Activated CD4-positive, alpha-beta memory T cell treated with anti-CD3 and anti-CD28 coated beads, Interleukin-2, amount 10 ng/mL, durations not matched to agents 7 days and 5 days (primary cell): ENCODE measurements around the gene TSKU. TPM values are rescaled to one million over a fixed set of nuclear protein-coding genes. Genes with fewer than 3 reads are reported as not detected.
"Not testable (repeated sequence)": the region's sequence is repeated elsewhere in the genome, so short reads cannot be mapped to it uniquely, and the experiment has no call there.

Experiments
- CTCF ChIA-PET: fragments of 350-600 bp; sonication (Branson Sonifier 250); formaldehyde crosslinking; loops from one replicate; lab custom pipeline; 2021; ENCODE audit warnings: antibody characterized with exemption, inconsistent platforms; lab: Charles Lee
- POLR2A ChIA-PET: fragments of 350-600 bp; sonication (Branson Sonifier 250); formaldehyde crosslinking; loops from one replicate; lab custom pipeline; 2021; ENCODE audit warnings: antibody characterized with exemption; lab: Charles Lee
- DNase-seq: peaks from one replicate; pipeline ENCODE4 v3.0.0-alpha.2; 2020
- H3K27ac Mint-ChIP-seq: one replicate; pipeline ENCODE4 v1.8.0; 2021; ENCODE audit warnings: mild to moderate bottlenecking, mixed read lengths
- H3K27me3 Mint-ChIP-seq: one replicate; pipeline ENCODE4 v1.8.0; 2021; ENCODE audit warnings: mixed read lengths
- H3K36me3 Mint-ChIP-seq: one replicate; pipeline ENCODE4 v1.8.0; 2021; ENCODE audit warnings: low read depth, mixed read lengths
- H3K4me1 Mint-ChIP-seq: one replicate; pipeline ENCODE4 v1.8.0; 2021; ENCODE audit warnings: mixed read lengths
- H3K4me3 Mint-ChIP-seq: one replicate; pipeline ENCODE4 v1.8.0; 2021; ENCODE audit warnings: mild to moderate bottlenecking, mixed read lengths
- H3K9me3 Mint-ChIP-seq: one replicate; pipeline ENCODE4 v1.8.0; 2021; ENCODE audit warnings: mixed read lengths
- total RNA-seq, 2 experiments: library from RNA; stranded (reverse); gene quantifications; one replicate each; pipeline ENCODE4 v1.2.3, GENCODE V29; 2021

TSKU gene
- total RNA-seq, 2 experiments from 2014 or later = 0.85 to 1.2 TPM

- CTCF ChIA-PET = interaction anchor here (1.8 to 8.2 kb wide), 4 partner anchors 8 to 115 kb away, joined by 4 to 129 read pairs (median 26); no protein-coding TSS in a partner anchor
- Mint-ChIP-seq H3K36me3 (no peaks in the 10 kb centered on the region), H3K4me3 (no peak overlapping the region), H3K27me3 (peaks cover 5% of the 10 kb centered on the region), H3K9me3 (no peaks in the 10 kb centered on the region), H3K4me1 (peaks cover 39% of the 10 kb centered on the region), H3K27ac (no peak overlapping the region)
- DNase-seq = peak; percentile 40
- POLR2A ChIA-PET = interaction anchor here (0.8 to 1.1 kb wide), 2 partner anchors 21 to 283 kb away, joined by 3 read pairs; partner anchors contain the start of gene TSKU
These were observed 20.9 kb downstream of the TSKU start for GRCh38 chr11:76803811-76804600.

GRCh38 chr11:76805206-76805913 is 22.2 kb downstream of the TSKU start:
- H3K4me1 Mint-ChIP-seq = peaks cover 37% of the 10 kb centered on the region
- CTCF ChIA-PET = interaction anchor here (1.0 to 8.2 kb wide), 6 partner anchors 9 to 242 kb away, joined by 3 to 129 read pairs (median 6); no protein-coding TSS in a partner anchor
- H3K27ac Mint-ChIP-seq = peak overlapping the region; percentile 1

GRCh38 chr11:76806131-76806530 is 23.0 kb downstream of the TSKU start:
- H3K36me3 Mint-ChIP-seq = no peaks in the 10 kb centered on the region
- no peak overlapping the region for H3K4me3 Mint-ChIP-seq
- no peaks in the 10 kb centered on the region for H3K9me3 Mint-ChIP-seq
- H3K4me1 Mint-ChIP-seq = peaks cover 40% of the 10 kb centered on the region
- DNase-seq = no peak
- CTCF ChIA-PET = interaction anchor here (1.2 to 4.4 kb wide), 4 partner anchors 10 to 239 kb away, joined by 3 to 42 read pairs (median 6); no protein-coding TSS in a partner anchor
- H3K27me3 Mint-ChIP-seq = peaks cover 4% of the 10 kb centered on the region
- POLR2A ChIA-PET = interaction anchor here (0.8 to 1.4 kb wide), 2 partner anchors 71 to 84 kb away, joined by 3 to 6 read pairs; no protein-coding TSS in a partner anchor
- no peak overlapping the region for H3K27ac Mint-ChIP-seq

More at GRCh38 chr11:76805206-76805913, 22.2 kb downstream of the TSKU start:
- POLR2A ChIA-PET = interaction anchor here (0.8 to 1.4 kb wide), 2 partner anchors 70 to 84 kb away, joined by 3 to 6 read pairs; no protein-coding TSS in a partner anchor
- Mint-ChIP-seq H3K36me3 (no peaks in the 10 kb centered on the region), H3K27me3 (peaks cover 5% of the 10 kb centered on the region), H3K4me3 (no peak overlapping the region), H3K9me3 (no peaks in the 10 kb centered on the region)
- DNase-seq = peak; percentile 70

- POLR2A ChIA-PET = no interaction called here
- peaks cover 2% of the 10 kb centered on the region for H3K27me3 Mint-ChIP-seq
These were observed 23.6 kb downstream of the TSKU start for GRCh38 chr11:76806608-76807205.

GRCh38 chr11:76807206-76807875 is 24.2 kb downstream of the TSKU start:
- ChIA-PET POLR2A (no interaction called here), CTCF (interaction anchor here (1.1 to 6.1 kb wide), 8 partner anchors 10 to 284 kb away, joined by 3 to 110 read pairs (median 4); partner anchors contain the start of gene TSKU)
- H3K4me3 Mint-ChIP-seq = no peak overlapping the region

More at GRCh38 chr11:76806608-76807205, 23.6 kb downstream of the TSKU start:
- Mint-ChIP-seq H3K4me1 (peaks cover 40% of the 10 kb centered on the region), H3K9me3 (no peaks in the 10 kb centered on the region), H3K27ac (no peak overlapping the region), H3K36me3 (no peaks in the 10 kb centered on the region), H3K4me3 (no peak overlapping the region)
- CTCF ChIA-PET = interaction anchor here (1.2 to 6.1 kb wide), 7 partner anchors 11 to 284 kb away, joined by 3 to 110 read pairs (median 5); partner anchors contain the start of gene TSKU
- no peak for DNase-seq

GRCh38 chr11:76808171-76808570 is 25.0 kb downstream of the TSKU start:
- ChIA-PET POLR2A (no interaction called here), CTCF (interaction anchor here (0.6 to 6.1 kb wide), 11 partner anchors 8 to 283 kb away, joined by 3 to 110 read pairs (median 4); partner anchors contain the start of gene TSKU)
- no peak overlapping the region for H3K4me3 Mint-ChIP-seq
- no peak for DNase-seq
- peaks cover 2% of the 10 kb centered on the region for H3K27me3 Mint-ChIP-seq
- no peak overlapping the region for H3K27ac Mint-ChIP-seq
- no peaks in the 10 kb centered on the region for H3K36me3 Mint-ChIP-seq
- peaks cover 39% of the 10 kb centered on the region for H3K4me1 Mint-ChIP-seq
- H3K9me3 Mint-ChIP-seq = no peaks in the 10 kb centered on the region

More at GRCh38 chr11:76807206-76807875, 24.2 kb downstream of the TSKU start:
- no peaks in the 10 kb centered on the region for H3K36me3 Mint-ChIP-seq
- H3K27ac Mint-ChIP-seq = no peak overlapping the region
- H3K27me3 Mint-ChIP-seq = peaks cover 2% of the 10 kb centered on the region
- DNase-seq = peak; percentile 73
- no peaks in the 10 kb centered on the region for H3K9me3 Mint-ChIP-seq
- H3K4me1 Mint-ChIP-seq = peaks cover 40% of the 10 kb centered on the region

- H3K27ac Mint-ChIP-seq = no peak overlapping the region
- peaks cover 3% of the 10 kb centered on the region for H3K9me3 Mint-ChIP-seq
- POLR2A ChIA-PET = no interaction called here
- no peak for DNase-seq
- H3K4me3 Mint-ChIP-seq = no peak overlapping the region
- H3K36me3 Mint-ChIP-seq = no peaks in the 10 kb centered on the region
- CTCF ChIA-PET = interaction anchor here (1.5 to 6.1 kb wide), 5 partner anchors 9 to 236 kb away, joined by 6 to 110 read pairs (median 6); partner anchors contain the start of gene TSKU
- H3K27me3 Mint-ChIP-seq = peaks cover 2% of the 10 kb centered on the region
- H3K4me1 Mint-ChIP-seq = peaks cover 31% of the 10 kb centered on the region
These were observed 25.8 kb downstream of the TSKU start for GRCh38 chr11:76808996-76809395.

- ChIA-PET CTCF (interaction anchor here (0.6 to 6.1 kb wide), 5 partner anchors 10 to 237 kb away, joined by 3 to 110 read pairs (median 6); no protein-coding TSS in a partner anchor), POLR2A (no interaction called here)
- peak overlapping the region; percentile 17 for H3K27ac Mint-ChIP-seq
- peaks cover under 1% of the 10 kb centered on the region for H3K36me3 Mint-ChIP-seq
- DNase-seq = peak; percentile 55
- peaks cover 3% of the 10 kb centered on the region for H3K9me3 Mint-ChIP-seq
- H3K4me3 Mint-ChIP-seq = no peak overlapping the region
- peaks cover 20% of the 10 kb centered on the region for H3K4me1 Mint-ChIP-seq
- peaks cover 2% of the 10 kb centered on the region for H3K27me3 Mint-ChIP-seq
These were observed 27.1 kb downstream of the TSKU start for GRCh38 chr11:76810151-76810853.

- Mint-ChIP-seq H3K9me3 (peaks cover 12% of the 10 kb centered on the region), H3K4me3 (no peak overlapping the region), H3K36me3 (peaks cover 8% of the 10 kb centered on the region), H3K27ac (no peak overlapping the region), H3K27me3 (peaks cover 7% of the 10 kb centered on the region), H3K4me1 (peaks cover 15% of the 10 kb centered on the region)
- no peak for DNase-seq
- CTCF ChIA-PET = interaction anchor here (0.6 to 6.1 kb wide), 4 partner anchors 11 to 108 kb away, joined by 3 to 110 read pairs (median 4); no protein-coding TSS in a partner anchor
- POLR2A ChIA-PET = no interaction called here
These were observed 28.1 kb downstream of the TSKU start for GRCh38 chr11:76811259-76811658.

GRCh38 chr11:76814414-76814813 is 31.3 kb downstream of the TSKU start:
- Mint-ChIP-seq H3K4me3 (no peak overlapping the region), H3K27me3 (peaks cover 13% of the 10 kb centered on the region), H3K36me3 (peaks cover 16% of the 10 kb centered on the region), H3K27ac (no peak overlapping the region), H3K4me1 (peaks cover 5% of the 10 kb centered on the region), H3K9me3 (peaks cover 16% of the 10 kb centered on the region)
- DNase-seq = no peak
- ChIA-PET POLR2A (no interaction called here), CTCF (interaction anchor here (0.6 to 0.7 kb wide), 2 partner anchors 146 to 182 kb away, joined by 3 read pairs; no protein-coding TSS in a partner anchor)

- POLR2A ChIA-PET, H3K4me3 Mint-ChIP-seq, H3K27ac Mint-ChIP-seq, H3K4me1 Mint-ChIP-seq, DNase-seq: not testable (repeated sequence)
- CTCF ChIA-PET = interaction anchor here (1.0 kb wide), 1 partner anchor 103 kb away, joined by 3 read pairs; no protein-coding TSS in a partner anchor
- Mint-ChIP-seq H3K27me3 (peaks cover 13% of the 10 kb centered on the region), H3K9me3 (peaks cover 17% of the 10 kb centered on the region), H3K36me3 (peaks cover 16% of the 10 kb centered on the region)
These were observed 32.5 kb downstream of the TSKU start for GRCh38 chr11:76815678-76816077.
